Measurements from ENCODE around the gene TMEM92. TPM values are rescaled to one million over a fixed set of nuclear protein-coding genes. Genes with fewer than 3 reads are reported as not detected.

TMEM92 gene
- total and polyA plus RNA-seq, 10 of the 15 experiments (the other 5 are each of a cell fraction or from before 2014, with no cell fraction given) = 0.11 to 1.2 (median 0.32) TPM

- no peak for TF ChIP-seq NKRF (conservative IDR thresholded peaks at IDR 0.05)
- TF ChIP-seq RUNX3 (IDR thresholded peaks at IDR 0.05; ENCODE audit: low read length) = no peak
- TF ChIP-seq MTA2 (IDR thresholded peaks at IDR 0.05; ENCODE audit: low read depth) = no peak
- peak; percentile 11 to 20; a peak in 1 of 4 replicates for TF ChIP-seq BHLHE40 (IDR thresholded peaks at IDR 0.05; ENCODE audit: borderline replicate concordance in 1 of 2, low read depth in 2 of 2, low read length in 1 of 2)
- TF ChIP-seq FOXK2 (IDR thresholded peaks at IDR 0.05) = no peak
- TF ChIP-seq SREBF1 (IDR thresholded peaks at IDR 0.05; ENCODE audit: low read length) = no peak
- TF ChIP-seq, protein P1, sequence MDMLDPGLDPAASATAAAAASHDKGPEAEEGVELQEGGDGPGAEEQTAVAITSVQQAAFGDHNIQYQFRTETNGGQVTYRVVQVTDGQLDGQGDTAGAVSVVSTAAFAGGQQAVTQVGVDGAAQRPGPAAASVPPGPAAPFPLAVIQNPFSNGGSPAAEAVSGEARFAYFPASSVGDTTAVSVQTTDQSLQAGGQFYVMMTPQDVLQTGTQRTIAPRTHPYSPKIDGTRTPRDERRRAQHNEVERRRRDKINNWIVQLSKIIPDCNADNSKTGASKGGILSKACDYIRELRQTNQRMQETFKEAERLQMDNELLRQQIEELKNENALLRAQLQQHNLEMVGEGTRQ (IDR thresholded peaks at IDR 0.05; ENCODE audit: borderline replicate concordance, low read depth, low read length) = no peak
- TF ChIP-seq, protein P2, sequence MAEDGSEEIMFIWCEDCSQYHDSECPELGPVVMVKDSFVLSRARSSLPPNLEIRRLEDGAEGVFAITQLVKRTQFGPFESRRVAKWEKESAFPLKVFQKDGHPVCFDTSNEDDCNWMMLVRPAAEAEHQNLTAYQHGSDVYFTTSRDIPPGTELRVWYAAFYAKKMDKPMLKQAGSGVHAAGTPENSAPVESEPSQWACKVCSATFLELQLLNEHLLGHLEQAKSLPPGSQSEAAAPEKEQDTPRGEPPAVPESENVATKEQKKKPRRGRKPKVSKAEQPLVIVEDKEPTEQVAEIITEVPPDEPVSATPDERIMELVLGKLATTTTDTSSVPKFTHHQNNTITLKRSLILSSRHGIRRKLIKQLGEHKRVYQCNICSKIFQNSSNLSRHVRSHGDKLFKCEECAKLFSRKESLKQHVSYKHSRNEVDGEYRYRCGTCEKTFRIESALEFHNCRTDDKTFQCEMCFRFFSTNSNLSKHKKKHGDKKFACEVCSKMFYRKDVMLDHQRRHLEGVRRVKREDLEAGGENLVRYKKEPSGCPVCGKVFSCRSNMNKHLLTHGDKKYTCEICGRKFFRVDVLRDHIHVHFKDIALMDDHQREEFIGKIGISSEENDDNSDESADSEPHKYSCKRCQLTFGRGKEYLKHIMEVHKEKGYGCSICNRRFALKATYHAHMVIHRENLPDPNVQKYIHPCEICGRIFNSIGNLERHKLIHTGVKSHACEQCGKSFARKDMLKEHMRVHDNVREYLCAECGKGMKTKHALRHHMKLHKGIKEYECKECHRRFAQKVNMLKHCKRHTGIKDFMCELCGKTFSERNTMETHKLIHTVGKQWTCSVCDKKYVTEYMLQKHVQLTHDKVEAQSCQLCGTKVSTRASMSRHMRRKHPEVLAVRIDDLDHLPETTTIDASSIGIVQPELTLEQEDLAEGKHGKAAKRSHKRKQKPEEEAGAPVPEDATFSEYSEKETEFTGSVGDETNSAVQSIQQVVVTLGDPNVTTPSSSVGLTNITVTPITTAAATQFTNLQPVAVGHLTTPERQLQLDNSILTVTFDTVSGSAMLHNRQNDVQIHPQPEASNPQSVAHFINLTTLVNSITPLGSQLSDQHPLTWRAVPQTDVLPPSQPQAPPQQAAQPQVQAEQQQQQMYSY (CRISPR knock-in tag; IDR thresholded peaks at IDR 0.05) = no peak
- TF ChIP-seq MEF2A (IDR thresholded peaks at IDR 0.05; ENCODE audit: insufficient read depth, low read depth, low read length) = no peak
- TF ChIP-seq MYB (IDR thresholded peaks at IDR 0.05; ENCODE audit: borderline replicate concordance, low read depth, low read length) = no peak
- TF ChIP-seq POLR2AphosphoS2 (IDR thresholded peaks at IDR 0.05; ENCODE audit: low read depth, low read length) = no peak
- TF ChIP-seq KDM1A (IDR thresholded peaks at IDR 0.05; ENCODE audit: borderline replicate concordance) = no peak
- no peak for TF ChIP-seq ATF7 (IDR thresholded peaks at IDR 0.05; ENCODE audit: low read depth)
- TF ChIP-seq YBX1 (IDR thresholded peaks at IDR 0.05) = no peak
- no peak for TF ChIP-seq BACH1 (IDR thresholded peaks at IDR 0.05; ENCODE audit: borderline replicate concordance)
- no peak for TF ChIP-seq NR2C2 (IDR thresholded peaks at IDR 0.05; ENCODE audit: borderline replicate concordance, control insufficient read depth, insufficient read length, low read depth)
- no peak for TF ChIP-seq EED (IDR thresholded peaks at IDR 0.05; ENCODE audit: low read depth)
- TF ChIP-seq, protein P3, sequence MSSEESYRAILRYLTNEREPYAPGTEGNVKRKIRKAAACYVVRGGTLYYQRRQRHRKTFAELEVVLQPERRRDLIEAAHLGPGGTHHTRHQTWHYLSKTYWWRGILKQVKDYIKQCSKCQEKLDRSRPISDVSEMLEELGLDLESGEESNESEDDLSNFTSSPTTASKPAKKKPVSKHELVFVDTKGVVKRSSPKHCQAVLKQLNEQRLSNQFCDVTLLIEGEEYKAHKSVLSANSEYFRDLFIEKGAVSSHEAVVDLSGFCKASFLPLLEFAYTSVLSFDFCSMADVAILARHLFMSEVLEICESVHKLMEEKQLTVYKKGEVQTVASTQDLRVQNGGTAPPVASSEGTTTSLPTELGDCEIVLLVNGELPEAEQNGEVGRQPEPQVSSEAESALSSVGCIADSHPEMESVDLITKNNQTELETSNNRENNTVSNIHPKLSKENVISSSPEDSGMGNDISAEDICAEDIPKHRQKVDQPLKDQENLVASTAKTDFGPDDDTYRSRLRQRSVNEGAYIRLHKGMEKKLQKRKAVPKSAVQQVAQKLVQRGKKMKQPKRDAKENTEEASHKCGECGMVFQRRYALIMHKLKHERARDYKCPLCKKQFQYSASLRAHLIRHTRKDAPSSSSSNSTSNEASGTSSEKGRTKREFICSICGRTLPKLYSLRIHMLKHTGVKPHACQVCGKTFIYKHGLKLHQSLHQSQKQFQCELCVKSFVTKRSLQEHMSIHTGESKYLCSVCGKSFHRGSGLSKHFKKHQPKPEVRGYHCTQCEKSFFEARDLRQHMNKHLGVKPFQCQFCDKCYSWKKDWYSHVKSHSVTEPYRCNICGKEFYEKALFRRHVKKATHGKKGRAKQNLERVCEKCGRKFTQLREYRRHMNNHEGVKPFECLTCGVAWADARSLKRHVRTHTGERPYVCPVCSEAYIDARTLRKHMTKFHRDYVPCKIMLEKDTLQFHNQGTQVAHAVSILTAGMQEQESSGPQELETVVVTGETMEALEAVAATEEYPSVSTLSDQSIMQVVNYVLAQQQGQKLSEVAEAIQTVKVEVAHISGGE (CRISPR knock-in tag; IDR thresholded peaks at IDR 0.05) = no peak
- TF ChIP-seq GABPA (IDR thresholded peaks at IDR 0.05; ENCODE audit: low read depth) = no peak
- TF ChIP-seq ZNF384 (IDR thresholded peaks at IDR 0.05; ENCODE audit: borderline replicate concordance, low read depth, low read length) = no peak
- no peak for TF ChIP-seq ZBED1 (IDR thresholded peaks at IDR 0.05; ENCODE audit: borderline replicate concordance)
- TF ChIP-seq CHD4 (IDR thresholded peaks at IDR 0.05) = no peak
- no peak for TF ChIP-seq HDAC6 (IDR thresholded peaks at IDR 0.05; ENCODE audit: unreplicated experiment)
Observed at GRCh38 chr17:50297407-50297865, 23.2 kb downstream of the TMEM92 start (continued).

Data from GM12878 (cell line).